ENCODE data around the gene MN1.

DNA sequence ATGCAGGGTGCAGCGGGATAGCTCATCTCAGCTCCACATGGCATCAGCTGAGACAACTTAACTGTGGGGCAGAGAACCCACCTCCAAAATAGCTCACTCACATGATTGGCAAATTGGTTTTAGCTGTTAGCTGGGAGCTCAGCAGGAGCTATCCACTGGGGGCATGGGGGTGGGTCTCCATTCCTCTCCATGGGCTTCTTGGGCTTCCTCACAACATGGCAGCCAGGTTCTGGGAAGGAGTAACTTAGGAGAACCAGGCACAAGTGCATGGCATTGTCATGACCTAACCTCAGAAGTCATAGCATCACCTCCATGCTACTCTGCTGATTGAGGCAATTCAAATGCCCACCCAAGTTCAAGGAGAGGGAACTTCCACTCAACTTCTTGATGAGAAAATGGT, 85.5 kb downstream of the MN1 start:
- TF ChIP-seq, protein P1, sequence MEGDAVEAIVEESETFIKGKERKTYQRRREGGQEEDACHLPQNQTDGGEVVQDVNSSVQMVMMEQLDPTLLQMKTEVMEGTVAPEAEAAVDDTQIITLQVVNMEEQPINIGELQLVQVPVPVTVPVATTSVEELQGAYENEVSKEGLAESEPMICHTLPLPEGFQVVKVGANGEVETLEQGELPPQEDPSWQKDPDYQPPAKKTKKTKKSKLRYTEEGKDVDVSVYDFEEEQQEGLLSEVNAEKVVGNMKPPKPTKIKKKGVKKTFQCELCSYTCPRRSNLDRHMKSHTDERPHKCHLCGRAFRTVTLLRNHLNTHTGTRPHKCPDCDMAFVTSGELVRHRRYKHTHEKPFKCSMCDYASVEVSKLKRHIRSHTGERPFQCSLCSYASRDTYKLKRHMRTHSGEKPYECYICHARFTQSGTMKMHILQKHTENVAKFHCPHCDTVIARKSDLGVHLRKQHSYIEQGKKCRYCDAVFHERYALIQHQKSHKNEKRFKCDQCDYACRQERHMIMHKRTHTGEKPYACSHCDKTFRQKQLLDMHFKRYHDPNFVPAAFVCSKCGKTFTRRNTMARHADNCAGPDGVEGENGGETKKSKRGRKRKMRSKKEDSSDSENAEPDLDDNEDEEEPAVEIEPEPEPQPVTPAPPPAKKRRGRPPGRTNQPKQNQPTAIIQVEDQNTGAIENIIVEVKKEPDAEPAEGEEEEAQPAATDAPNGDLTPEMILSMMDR (conservative IDR thresholded peaks at IDR 0.05) = no peak
- no peak for TF ChIP-seq EZH2 (IDR thresholded peaks at IDR 0.05; ENCODE audit: low read depth)

Data from PC-9 (cell line).